ENCODE measurements around the gene TRABD2A.

GRCh38 chr2:84788498-84788897, 92.4 kb downstream of the TRABD2A start:
- no peak for TF ChIP-seq CTCF (IDR thresholded peaks at IDR 0.05 in 2 of 3, conservative IDR thresholded peaks at IDR 0.05 in 1 of 3; ENCODE audit: insufficient read depth in 2 of 3, low read depth in 1 of 3, low read length in 3 of 3)
- no peak for TF ChIP-seq MEIS2 (IDR thresholded peaks at IDR 0.05; ENCODE audit: partially characterized antibody)
- no peak for TF ChIP-seq GTF3C2 (IDR thresholded peaks at IDR 0.05; ENCODE audit: borderline replicate concordance, extremely low read depth, insufficient read length)
- no peak for TF ChIP-seq MAFK (IDR thresholded peaks at IDR 0.05; ENCODE audit: low read length)
- TF ChIP-seq NEUROD1 (IDR thresholded peaks at IDR 0.05; ENCODE audit: borderline replicate concordance, low read depth, low read length, partially characterized antibody): no peak
- TF ChIP-seq SNRNP70 (optimal IDR thresholded peaks at IDR 0.05; ENCODE audit: low read depth, low read length): no peak
- no peak for TF ChIP-seq NR2F6 (CRISPR knock-in tag; IDR thresholded peaks at IDR 0.05)
- no peak for TF ChIP-seq ZBTB49 (CRISPR knock-in tag; IDR thresholded peaks at IDR 0.05; ENCODE audit: borderline replicate concordance)
- no peak for TF ChIP-seq POLR3G (IDR thresholded peaks at IDR 0.05; ENCODE audit: extremely low read depth, insufficient read length, insufficient replicate concordance)
- no peak for TF ChIP-seq MAX (CRISPR knock-in tag; IDR thresholded peaks at IDR 0.05)
- TF ChIP-seq ELK1 (CRISPR knock-in tag; IDR thresholded peaks at IDR 0.05): no peak
